Frontal cortex (tissue), 4 donors: ENCODE measurements around the gene NANOS2. TPM values are rescaled to one million over a fixed set of nuclear protein-coding genes. Genes with fewer than 3 reads are reported as not detected.
A peak's percentile ranks its signal among the peaks of the same experiment; 100 is the strongest.
"Not testable (repeated sequence)": the region's sequence is repeated elsewhere in the genome, so short reads cannot be mapped to it uniquely, and the experiment has no call there.

ENCODE experiments used
- DNase-seq, 2 donors: peaks; one replicate each; pipeline ENCODE4 v3.0.0; 2012; ENCODE audit warnings: low spot score in 2 of 2
- FAIRE-seq: peaks from 2 replicates; lab custom pipeline; 2012; peaks lifted over from hg19 to GRCh38; lab: Jason Lieb, UNC
- total RNA-seq: library from RNA; depleted of rRNA; stranded (reverse); fragments of >200 nt; gene quantifications from one replicate; pipeline ENCODE4 v1.2.3, GENCODE V29; 2014
- donor health status: control.
- donor health status: control.
- donor health status: control.

Gene NANOS2
- total RNA-seq, 1 donor from 2014 or later: not detected

GRCh38 chr19:45899253-45899652 lies 15.3 kb downstream of the NANOS2 start:
- FAIRE-seq (no peak), DNase-seq (no peak)

- DNase-seq (no peak), FAIRE-seq (no peak)
Measured at GRCh38 chr19:45897261-45897812, 17.2 kb downstream of the NANOS2 start.

GRCh38 chr19:45895983-45896599 lies 18.5 kb downstream of the NANOS2 start:
- not testable (repeated sequence) for DNase-seq, FAIRE-seq

- no peak for FAIRE-seq
- DNase-seq: no peak
Measured at GRCh38 chr19:45895519-45895972, 19.0 kb downstream of the NANOS2 start.

GRCh38 chr19:45890877-45891276 lies 23.7 kb downstream of the NANOS2 start:
- FAIRE-seq (no peak), DNase-seq (no peak)

GRCh38 chr19:45889210-45889885 lies 25.2 kb downstream of the NANOS2 start:
- FAIRE-seq: no peak
- no peak for DNase-seq

GRCh38 chr19:45887200-45887710 lies 27.3 kb downstream of the NANOS2 start:
- DNase-seq (no peak), FAIRE-seq (no peak)

- DNase-seq: peak; percentile 94 to 97
- FAIRE-seq: no peak
Measured at GRCh38 chr19:45886427-45887199, 28.0 kb downstream of the NANOS2 start.

GRCh38 chr19:45885556-45886426 lies 28.8 kb downstream of the NANOS2 start, which contains the start of gene IRF2BP1:
Gene IRF2BP1 (minus strand): TSS chr19:45886141. CDS start chr19:45885774, 367 bp downstream.
- FAIRE-seq (no peak), DNase-seq (peak; percentile 93 to 97)

- DNase-seq: no peak
- no peak for FAIRE-seq
Measured at GRCh38 chr19:45884682-45885555, 29.7 kb downstream of the NANOS2 start.

GRCh38 chr19:45883881-45884681 lies 30.5 kb downstream of the NANOS2 start:
- FAIRE-seq: no peak
- DNase-seq: no peak

- FAIRE-seq: no peak
- DNase-seq: no peak
Measured at GRCh38 chr19:45883586-45883880, 31.0 kb downstream of the NANOS2 start.

GRCh38 chr19:45882652-45883585 lies 31.7 kb downstream of the NANOS2 start:
- no peak for FAIRE-seq
- DNase-seq: peak; percentile 72 to 86

GRCh38 chr19:45881909-45882528 lies 32.6 kb downstream of the NANOS2 start:
- FAIRE-seq: no peak
- no peak for DNase-seq

GRCh38 chr19:45881082-45881908 lies 33.3 kb downstream of the NANOS2 start:
- DNase-seq (no peak), FAIRE-seq (no peak)
